A549 (cell line): ENCODE measurements around the gene MEF2D.
A peak's percentile ranks its signal among the peaks of the same experiment; 100 is the strongest.

Experiments
- CBX8 ChIP-seq: fragments of 200-600 bp; sonication (generic); IDR thresholded peaks from 2 replicates; pipeline ENCODE4 v1.6.1; 2016
- EHMT2 ChIP-seq: fragments of 200-600 bp; sonication (generic); IDR thresholded peaks from 2 replicates; pipeline ENCODE4 v1.6.1; 2016; ENCODE audit warnings: antibody characterized with exemption, low read depth, mild to moderate bottlenecking, moderate library complexity
- EP300 ChIP-seq, 2 experiments: fragments of >200 bp; sonication (Bioruptor Twin); formaldehyde crosslinking; IDR thresholded peaks; 2 replicates in 1 of 2; 3 replicates in 1 of 2; pipeline ENCODE4 v1.6.1; 2016 to 2017
- ESRRA ChIP-seq: fragments of 150-350 bp; IDR thresholded peaks from 2 replicates; pipeline ENCODE4 v1.6.1; 2014; ENCODE audit warnings: mild to moderate bottlenecking, low read length, borderline replicate concordance
- HDAC2 ChIP-seq: fragments of 200-600 bp; sonication (generic); IDR thresholded peaks from 2 replicates; pipeline ENCODE4 v1.6.1; 2016
- JUN ChIP-seq, 2 experiments: fragments of >200 bp; sonication (Bioruptor Twin); formaldehyde crosslinking; IDR thresholded peaks; 2 replicates in 1 of 2; 3 replicates in 1 of 2; pipeline ENCODE4 v1.6.1; 2016 to 2017
- KDM1A ChIP-seq: fragments of 200-600 bp; sonication (generic); IDR thresholded peaks from 2 replicates; pipeline ENCODE4 v1.6.1; 2016; ENCODE audit warnings: low read depth, mild to moderate bottlenecking
- MAX ChIP-seq: IDR thresholded peaks from 2 replicates; pipeline ENCODE4 v1.6.1; 2012
- MAZ ChIP-seq: fragments of 150-350 bp; IDR thresholded peaks from 2 replicates; pipeline ENCODE4 v1.6.1; 2014; ENCODE audit warnings: antibody characterized with exemption, low read depth, low read length, borderline replicate concordance
- NR3C1 ChIP-seq: fragments of >200 bp; sonication (Bioruptor Twin); formaldehyde crosslinking; IDR thresholded peaks from 3 replicates; pipeline ENCODE4 v1.6.1; 2017
- POLR2A ChIP-seq: IDR thresholded peaks from 2 replicates; pipeline ENCODE4 v1.6.1; 2012; ENCODE audit warnings: mild to moderate bottlenecking, low read length
- TF ChIP-seq, protein P1 (sequence below): fragments of >200 bp; sonication (Bioruptor Twin); formaldehyde crosslinking; IDR thresholded peaks from 3 replicates; pipeline ENCODE4 v1.5.1; 2016

GRCh38 chr1:156500793-156501506, 375 bp upstream of the MEF2D start:
- TF ChIP-seq CBX8 = no peak
- TF ChIP-seq HDAC2 = no peak
- TF ChIP-seq NR3C1 = no peak
- TF ChIP-seq ESRRA = no peak
- TF ChIP-seq, protein P1, sequence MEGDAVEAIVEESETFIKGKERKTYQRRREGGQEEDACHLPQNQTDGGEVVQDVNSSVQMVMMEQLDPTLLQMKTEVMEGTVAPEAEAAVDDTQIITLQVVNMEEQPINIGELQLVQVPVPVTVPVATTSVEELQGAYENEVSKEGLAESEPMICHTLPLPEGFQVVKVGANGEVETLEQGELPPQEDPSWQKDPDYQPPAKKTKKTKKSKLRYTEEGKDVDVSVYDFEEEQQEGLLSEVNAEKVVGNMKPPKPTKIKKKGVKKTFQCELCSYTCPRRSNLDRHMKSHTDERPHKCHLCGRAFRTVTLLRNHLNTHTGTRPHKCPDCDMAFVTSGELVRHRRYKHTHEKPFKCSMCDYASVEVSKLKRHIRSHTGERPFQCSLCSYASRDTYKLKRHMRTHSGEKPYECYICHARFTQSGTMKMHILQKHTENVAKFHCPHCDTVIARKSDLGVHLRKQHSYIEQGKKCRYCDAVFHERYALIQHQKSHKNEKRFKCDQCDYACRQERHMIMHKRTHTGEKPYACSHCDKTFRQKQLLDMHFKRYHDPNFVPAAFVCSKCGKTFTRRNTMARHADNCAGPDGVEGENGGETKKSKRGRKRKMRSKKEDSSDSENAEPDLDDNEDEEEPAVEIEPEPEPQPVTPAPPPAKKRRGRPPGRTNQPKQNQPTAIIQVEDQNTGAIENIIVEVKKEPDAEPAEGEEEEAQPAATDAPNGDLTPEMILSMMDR = peak; percentile 55
- TF ChIP-seq MAX = peak; percentile 94
- TF ChIP-seq EHMT2 = no peak
- peak; percentile 57 for TF ChIP-seq POLR2A
- TF ChIP-seq MAZ = peak; percentile 97
- TF ChIP-seq JUN (IDR thresholded peaks at IDR 0.05) = peak; percentile 54 to 90
- TF ChIP-seq EP300 (IDR thresholded peaks at IDR 0.05) = peak in 1 of 2 experiments; percentile 32; a peak in 1 of 5 replicates
- no peak for TF ChIP-seq KDM1A
